OCI-LY3 (cell line): Measurements from ENCODE around the gene MTCH1.

Experiments
- EZH2phosphoT487 ChIP-seq: fragments of 200-600 bp; shearing (Covaris generic); IDR thresholded peaks from 2 replicates; pipeline ENCODE4 v1.6.1; 2018; ENCODE audit warnings: antibody characterized with exemption, mixed run types, low read depth
- TF ChIP-seq, protein P1 (sequence below): fragments of 200-600, 300-600 bp; sonication (generic); IDR thresholded peaks from 2 replicates; pipeline ENCODE4 v1.5.1; 2014; ENCODE audit warnings: antibody characterized with exemption, low read length, low read depth

DNA sequence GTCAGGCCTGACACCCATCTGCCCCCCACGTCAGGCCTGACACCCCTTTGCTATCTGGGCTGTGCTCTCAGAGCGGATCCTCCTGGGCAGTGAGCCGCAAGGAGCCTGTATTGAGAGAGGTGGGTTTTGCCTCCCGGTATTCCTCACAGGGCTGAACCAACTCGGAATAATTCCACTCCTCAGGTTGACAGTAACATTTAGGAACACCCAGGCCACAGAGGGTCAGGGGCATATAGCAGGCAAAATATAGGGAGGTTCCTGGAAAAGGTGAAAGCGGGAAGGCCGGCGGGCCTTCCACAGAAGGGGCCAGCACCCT lies 12.7 kb upstream of the MTCH1 start:
- no peak for TF ChIP-seq EZH2phosphoT487
- TF ChIP-seq, protein P1, sequence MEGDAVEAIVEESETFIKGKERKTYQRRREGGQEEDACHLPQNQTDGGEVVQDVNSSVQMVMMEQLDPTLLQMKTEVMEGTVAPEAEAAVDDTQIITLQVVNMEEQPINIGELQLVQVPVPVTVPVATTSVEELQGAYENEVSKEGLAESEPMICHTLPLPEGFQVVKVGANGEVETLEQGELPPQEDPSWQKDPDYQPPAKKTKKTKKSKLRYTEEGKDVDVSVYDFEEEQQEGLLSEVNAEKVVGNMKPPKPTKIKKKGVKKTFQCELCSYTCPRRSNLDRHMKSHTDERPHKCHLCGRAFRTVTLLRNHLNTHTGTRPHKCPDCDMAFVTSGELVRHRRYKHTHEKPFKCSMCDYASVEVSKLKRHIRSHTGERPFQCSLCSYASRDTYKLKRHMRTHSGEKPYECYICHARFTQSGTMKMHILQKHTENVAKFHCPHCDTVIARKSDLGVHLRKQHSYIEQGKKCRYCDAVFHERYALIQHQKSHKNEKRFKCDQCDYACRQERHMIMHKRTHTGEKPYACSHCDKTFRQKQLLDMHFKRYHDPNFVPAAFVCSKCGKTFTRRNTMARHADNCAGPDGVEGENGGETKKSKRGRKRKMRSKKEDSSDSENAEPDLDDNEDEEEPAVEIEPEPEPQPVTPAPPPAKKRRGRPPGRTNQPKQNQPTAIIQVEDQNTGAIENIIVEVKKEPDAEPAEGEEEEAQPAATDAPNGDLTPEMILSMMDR: no peak
